ENCODE data around the gene PLEKHF1.

Gene PLEKHF1

DNA sequence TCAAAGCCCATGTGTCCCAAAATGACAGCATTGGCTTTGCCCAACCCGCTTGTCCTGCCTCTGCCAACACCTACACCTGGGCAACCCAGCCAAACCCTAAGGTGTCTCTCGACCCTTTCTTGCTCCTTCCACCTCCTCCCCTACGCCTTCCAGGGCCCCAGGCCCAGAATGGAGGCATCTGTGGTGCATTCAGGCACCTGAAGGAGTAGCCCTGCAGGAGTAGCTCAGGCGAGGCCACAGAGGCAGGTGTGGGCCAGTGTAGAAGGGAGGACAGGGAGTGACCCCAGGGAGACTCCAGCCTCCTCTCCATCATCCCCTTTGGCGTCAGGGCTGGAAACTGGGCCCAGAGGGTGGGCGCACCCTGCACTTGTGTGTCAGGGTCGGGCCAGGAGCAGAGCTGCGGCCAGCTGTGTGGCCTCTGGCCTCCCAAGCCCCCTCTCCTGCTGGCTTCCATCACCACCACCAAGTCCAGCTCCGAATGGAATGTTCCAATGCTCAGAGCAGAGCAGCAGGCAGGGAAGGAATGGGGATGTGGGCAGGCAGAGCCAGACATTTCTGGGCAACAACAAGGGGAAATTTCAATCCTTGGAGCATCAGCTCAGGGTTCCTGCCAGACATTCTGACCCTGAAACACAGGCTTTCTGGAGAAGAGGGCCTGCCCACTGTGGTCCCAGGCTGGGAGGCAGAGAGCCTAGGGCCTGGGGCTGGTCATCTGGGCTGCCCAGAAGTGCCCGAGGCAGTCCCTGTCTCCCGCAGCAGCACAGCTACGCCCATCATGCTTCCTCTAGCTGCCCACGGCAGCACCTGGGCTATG is 16.4 kb downstream of the PLEKHF1 start:
- no peak for DNase-seq

GRCh38 chr19:29682236-29682895 is 17.1 kb downstream of the PLEKHF1 start:
- DNase-seq: no peak

DNA sequence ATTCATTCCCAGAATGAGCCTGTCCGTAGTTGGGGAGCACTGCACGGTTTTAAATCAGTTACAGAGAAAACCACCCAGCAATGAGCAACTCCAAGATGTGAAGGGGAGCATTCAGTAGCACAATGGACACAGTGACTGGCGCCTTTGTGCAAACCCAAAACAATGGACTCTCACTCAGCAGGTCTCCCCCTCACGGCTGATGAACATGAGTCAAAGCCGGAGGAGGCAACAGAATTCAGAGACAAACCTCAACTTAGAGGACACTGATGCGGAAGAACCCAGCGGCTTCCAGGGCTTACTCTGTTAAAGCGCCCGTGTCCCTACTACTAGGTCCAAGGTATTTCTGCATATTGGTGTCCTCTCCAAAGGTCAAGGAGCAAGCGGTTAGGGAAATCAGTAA is 17.7 kb downstream of the PLEKHF1 start:
- DNase-seq: no peak

DNA sequence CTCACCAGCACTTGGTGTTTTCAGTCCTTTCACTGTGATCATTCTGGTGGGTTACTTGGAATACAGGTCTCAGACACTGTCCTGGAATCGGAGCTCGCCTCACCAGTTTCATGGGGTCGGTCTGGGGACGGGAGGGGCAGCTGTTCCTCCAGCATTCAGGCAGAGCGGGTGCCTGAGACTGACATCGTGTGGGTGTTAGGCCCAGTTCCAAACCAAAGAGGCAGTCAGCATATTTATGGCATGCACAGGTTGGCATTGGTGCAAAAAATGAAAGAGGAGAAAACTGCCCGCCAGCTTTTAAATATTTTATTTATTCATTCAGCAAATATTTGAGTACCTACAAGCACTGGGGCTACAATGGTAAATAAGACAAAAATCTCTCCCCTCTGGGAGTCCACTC is 20.1 kb downstream of the PLEKHF1 start:
- no peak for DNase-seq

- DNase-seq: no peak
Observed at GRCh38 chr19:29686285-29686805, 21.1 kb downstream of the PLEKHF1 start.

- DNase-seq: no peak
Observed at GRCh38 chr19:29687244-29687896, 22.1 kb downstream of the PLEKHF1 start.

- DNase-seq: no peak
Observed at GRCh38 chr19:29687897-29688728, 22.9 kb downstream of the PLEKHF1 start.

- DNase-seq: no peak
Observed at GRCh38 chr19:29690842-29691241, 25.6 kb downstream of the PLEKHF1 start.

DNA sequence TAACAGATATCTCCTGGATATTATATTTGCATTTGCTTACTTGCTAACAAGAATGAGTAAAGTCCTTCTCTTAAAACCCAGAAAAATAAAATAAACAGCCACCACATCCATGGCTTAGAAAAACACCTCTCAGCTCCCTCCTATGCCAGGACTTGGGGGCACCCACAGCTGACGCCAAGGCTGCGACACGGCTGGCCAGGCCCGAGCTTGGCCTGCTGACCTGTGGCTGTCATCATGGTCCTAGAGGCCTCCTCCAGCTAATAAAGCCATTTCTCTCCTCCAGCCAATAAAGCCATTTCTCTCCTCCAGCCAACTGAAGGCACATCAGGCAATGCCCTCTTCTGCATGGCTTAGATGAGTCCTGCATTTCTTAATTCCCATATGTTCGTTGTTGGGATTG is 28.9 kb downstream of the PLEKHF1 start:
- DNase-seq: no peak

GRCh38 chr19:29694669-29695627 is 29.7 kb downstream of the PLEKHF1 start:
- no peak for DNase-seq

DNA sequence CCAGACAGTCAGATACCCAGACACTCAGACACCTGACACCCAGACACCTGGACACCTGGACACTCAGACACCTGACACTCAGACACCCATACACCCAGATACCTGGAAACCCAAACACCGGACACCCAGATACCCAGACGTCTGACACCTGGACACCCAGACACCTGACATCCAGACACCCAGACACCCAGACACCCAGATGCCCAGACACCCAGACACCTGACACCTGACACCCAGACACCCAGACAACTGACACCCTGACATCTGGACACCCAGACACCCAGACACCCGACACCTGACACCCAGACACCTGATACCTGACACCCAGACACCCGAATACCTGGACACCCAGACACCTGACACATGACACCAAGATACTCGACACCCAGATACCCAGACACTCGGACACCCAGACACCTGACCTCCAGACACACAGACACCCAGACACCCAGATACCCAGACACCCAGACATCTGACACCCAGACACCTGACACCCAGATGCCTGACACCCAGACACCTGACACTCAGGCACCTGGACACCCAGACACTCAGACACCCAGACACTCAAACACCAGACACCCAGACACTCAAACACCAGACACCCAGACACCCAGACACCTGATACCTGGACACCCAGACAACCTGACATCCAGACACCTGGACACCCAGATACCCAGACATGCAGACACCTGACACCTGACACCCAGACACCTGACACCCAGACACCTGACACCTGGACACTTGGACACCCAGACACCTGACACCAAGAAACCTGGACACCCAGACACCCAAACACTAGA is 30.7 kb downstream of the PLEKHF1 start:
- DNase-seq: no peak

GRCh38 chr19:29696565-29696846 is 31.2 kb downstream of the PLEKHF1 start:
- no peak for DNase-seq

GRCh38 chr19:29697523-29698261 is 32.4 kb downstream of the PLEKHF1 start:
- DNase-seq: no peak

DNA sequence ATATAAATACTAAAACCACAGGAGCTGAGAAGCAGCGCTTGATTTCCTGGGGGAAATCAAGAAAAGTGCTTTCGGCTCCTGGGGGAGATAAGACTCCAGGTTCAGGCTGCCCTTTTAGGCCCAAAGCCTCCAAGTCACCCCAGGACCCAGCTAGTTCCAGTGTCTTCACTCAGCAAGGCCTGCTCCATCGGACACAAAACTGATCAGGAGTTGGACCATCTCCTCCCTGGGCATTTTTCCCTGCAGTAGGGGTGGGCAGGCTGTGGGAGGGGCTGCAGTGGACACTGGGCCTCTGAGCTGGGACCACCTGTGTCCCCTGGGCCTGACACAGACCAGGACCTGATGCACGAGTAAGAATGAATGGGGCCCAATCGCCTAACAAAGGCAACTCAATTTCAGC is 34.6 kb downstream of the PLEKHF1 start:
- no peak for DNase-seq

DNA sequence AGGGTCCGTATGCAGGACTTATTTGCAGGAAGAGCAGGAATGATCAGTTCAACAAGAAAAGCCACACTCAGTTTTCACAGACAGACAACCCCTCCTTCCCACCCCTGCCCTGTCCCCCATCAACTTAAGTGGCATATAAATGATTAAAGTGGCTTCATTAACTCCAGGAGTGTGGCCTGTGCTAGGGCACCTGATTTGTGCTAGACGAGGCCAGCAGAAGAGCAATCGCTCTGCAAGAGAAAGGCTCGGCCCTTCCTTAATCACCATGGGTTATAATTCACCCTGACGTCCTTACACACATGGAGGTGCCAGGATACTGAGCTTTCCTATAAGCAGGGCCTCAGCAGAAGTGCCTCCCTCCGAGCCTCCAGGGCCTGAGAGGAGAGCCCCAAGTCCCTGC is 35.2 kb downstream of the PLEKHF1 start:
- DNase-seq: no peak

GRCh38 chr19:29702161-29702962 is 37.1 kb downstream of the PLEKHF1 start:
- DNase-seq: no peak

GRCh38 chr19:29702963-29703320 is 37.7 kb downstream of the PLEKHF1 start:
- DNase-seq: no peak

GRCh38 chr19:29704562-29705558 is 39.6 kb downstream of the PLEKHF1 start:
- DNase-seq: no peak

Data from NCI-H1105 (cell line).